CD4-positive, alpha-beta T cell treated with Interleukin-1 beta for 1 hour (primary cell): ENCODE measurements around the gene TUBA4B.
"Not testable (repeated sequence)": the region's sequence is repeated elsewhere in the genome, so short reads cannot be mapped to it uniquely, and the experiment has no call there.

Experiments used
- DNase-seq, 2 donors: peaks; one replicate each; pipeline ENCODE4 v3.0.0-alpha.2; 2020 to 2022

TUBA4B gene

DNA sequence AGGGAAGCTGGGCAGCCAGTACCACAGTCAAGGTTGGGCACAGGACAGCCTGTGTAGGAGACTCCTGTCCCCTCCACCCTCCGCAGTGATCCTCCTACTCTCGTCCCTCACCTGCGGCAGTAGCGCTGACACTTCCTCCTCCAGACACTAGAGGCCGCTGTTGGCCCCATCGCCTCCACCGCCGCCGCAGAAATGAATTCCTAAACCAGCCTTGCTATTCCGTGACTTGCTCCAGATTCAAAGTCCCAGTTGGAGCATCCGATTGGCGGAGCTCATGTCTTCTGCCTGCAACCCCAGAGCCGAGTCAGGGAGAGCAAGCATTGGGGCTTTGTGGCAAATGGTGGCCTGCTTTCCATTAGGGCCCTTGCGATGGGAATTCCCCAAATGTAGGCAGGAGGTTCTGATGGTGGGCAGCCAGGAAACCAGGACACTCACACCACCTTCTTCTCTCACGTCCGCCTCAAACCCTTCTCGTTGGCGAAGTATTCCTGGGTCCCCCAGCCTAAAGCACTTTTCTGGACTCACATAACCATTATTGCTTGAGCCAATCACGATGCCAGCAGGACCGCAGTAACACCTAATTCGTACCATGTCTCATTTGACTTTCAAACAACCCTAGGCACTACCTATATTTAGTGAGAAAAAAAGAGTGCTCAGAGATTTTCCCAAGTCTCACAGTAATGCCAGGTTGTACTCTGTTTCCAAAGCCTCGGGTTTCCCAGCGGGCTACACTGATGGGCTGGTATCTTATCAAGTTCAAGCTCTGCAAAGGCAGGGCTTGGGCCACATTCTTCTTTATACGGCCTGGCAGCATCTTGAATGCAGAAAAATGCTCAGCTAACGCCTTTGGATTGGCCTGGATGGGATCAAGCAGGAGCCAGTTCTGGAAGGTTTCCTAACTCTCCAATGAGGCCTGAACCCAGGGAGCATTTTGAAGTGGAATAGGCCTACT, 24.9 kb downstream of the TUBA4B start:
- peak; percentile 77 to 80 for DNase-seq

DNA sequence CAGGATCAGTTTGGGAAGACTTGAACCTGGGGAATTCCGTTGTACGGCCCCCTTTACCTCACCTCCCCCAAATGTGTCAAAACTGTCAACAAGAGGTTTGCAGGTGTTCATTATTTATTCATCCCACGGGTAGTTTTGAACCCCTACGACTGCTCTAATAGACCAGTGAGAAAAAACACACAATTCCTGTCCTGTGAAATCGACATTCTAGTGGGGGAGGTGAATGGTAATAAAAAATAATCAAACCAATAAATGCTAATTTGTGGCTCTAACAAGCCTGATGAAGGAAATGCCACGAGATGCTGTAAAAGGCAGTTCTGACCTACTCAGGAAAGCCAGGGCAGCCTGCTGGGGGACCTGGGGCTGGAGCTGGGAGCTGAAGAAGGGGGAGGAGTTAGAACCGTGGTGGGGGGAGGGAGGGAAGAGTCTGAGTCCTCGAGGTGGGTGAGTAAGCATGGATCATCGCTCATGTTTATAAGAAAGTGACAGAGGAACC, 25.7 kb downstream of the TUBA4B start:
- DNase-seq, result no peak

DNA sequence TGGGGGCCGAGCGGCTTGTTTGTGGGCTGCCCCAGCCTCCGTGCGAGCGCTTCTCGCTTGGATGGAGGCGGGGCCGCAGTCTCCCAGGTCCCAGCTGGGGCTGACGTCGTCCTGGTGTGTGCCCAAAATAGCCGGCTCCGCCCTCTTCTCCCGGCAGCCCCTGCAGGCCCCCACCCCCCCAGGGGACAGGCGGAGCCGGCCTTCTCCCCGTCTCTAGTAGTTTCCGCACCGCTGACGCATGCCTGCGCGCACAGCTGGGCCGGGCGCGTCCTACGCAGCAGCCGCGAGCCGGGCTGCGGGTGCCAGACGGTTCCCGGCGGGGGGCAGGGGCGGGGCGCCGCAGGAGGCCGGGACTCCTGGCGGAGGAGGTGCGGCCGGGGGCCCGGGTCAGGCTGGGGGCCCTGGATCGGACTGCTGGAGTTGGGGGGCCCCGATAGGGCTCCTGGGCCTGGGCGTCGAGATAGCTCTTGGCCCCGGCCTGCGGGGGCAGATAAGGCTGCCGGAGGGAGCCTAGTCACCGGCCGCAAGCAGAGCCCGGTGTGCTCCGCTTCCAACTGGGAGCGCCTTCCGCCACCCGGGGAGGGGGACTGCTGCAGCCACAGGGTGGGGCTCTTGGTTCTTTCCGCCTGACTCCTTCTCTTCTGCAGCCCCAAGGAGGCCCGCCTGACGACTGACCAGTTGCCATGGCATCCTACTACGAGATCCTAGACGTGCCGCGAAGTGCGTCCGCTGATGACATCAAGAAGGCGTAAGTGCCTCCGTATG, 26.3 kb downstream of the TUBA4B start, which contains the start of gene DNAJB2:
TSS of gene DNAJB2 (plus strand) at position 216 of the 765 bp plus-strand sequence. CDS start at position 684, 468 bp downstream.
- DNase-seq, result peak; percentile 99 to 100

DNA sequence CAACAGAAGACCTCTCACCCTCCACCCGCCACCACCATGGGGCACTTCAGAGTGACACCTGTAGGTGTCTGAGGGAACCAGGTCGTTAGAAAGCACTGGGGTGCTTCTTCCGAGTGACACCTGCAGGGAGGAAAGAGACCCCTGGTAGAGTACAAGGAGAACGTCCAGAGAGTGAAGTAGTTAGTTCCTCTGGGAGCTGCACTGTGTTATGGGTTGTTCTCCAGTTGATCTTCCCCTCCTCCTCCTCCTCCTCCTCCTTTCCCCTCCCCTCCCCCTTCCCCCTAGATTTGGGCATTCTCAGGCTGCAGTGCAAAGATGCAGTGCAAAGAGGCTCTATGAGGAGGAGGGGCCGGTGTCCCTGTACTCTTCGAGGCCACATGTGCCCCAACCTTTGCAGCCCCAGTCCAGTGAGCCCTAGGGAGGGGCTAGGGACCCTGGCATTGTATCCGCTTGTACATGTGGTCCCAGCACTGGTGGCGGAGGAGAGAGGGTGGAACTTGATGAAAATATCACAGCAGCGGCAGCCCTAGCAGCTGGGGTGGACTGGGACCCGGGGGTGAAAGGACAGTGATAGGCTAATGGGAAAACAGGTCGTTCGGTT, 27.0 kb downstream of the TUBA4B start:
- DNase-seq, result no peak

DNA sequence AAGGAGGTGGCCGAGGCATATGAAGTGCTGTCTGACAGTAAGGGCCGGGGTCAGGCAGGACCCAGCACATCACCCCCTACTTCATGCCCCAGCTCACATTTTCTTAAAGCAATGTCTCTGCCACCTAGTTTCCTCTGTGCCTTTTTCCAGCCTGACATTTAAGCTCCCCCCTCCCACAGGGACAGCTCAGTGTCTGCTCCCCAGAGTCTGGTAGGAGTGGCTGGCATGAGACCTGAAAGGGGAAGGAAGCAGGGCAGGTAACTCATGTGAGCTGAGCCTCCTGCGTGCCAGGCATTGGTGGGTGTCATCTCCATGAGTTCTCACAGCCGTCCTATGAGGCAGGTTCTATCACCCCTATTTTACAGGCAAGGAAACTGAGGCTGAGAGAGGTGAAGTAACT, 27.6 kb downstream of the TUBA4B start:
- DNase-seq, result no peak

DNA sequence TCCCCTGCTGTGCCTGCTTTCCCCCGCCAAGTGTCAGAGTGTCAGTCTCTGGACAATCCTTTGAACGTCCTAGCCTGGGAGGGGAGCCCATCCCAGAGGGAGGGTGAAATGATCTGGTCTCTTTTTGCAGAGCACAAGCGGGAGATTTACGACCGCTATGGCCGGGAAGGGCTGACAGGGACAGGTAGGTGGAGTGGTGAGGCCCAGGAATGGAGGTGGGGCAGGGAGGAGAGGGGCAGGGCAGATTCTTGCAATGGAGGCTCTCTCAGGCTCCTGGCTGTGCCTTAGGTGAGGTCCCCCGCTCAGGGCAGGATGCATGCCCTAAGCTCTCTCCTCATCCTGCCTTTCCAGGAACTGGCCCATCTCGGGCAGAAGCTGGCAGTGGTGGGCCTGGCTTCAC, 28.5 kb downstream of the TUBA4B start:
- no peak for DNase-seq

DNA sequence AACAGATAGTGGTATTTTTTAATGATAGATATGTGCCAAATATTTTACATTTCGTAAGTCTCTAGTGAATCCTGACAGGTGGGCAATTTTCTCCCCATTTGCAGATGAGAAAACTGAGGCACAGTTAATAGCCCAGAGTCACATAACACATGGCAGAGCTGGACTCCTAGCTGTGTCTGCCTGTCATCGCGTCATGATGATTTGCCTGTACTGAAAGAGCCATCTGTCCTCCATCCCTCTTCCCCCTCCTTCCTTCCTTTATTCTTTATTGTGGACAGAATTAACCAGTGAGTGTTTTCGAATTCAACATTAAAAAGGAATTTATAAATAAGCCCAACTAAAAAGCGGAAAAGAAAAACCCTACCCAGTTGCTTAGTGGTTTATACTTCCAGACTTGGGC, 29.3 kb downstream of the TUBA4B start:
- DNase-seq, result no peak

DNA sequence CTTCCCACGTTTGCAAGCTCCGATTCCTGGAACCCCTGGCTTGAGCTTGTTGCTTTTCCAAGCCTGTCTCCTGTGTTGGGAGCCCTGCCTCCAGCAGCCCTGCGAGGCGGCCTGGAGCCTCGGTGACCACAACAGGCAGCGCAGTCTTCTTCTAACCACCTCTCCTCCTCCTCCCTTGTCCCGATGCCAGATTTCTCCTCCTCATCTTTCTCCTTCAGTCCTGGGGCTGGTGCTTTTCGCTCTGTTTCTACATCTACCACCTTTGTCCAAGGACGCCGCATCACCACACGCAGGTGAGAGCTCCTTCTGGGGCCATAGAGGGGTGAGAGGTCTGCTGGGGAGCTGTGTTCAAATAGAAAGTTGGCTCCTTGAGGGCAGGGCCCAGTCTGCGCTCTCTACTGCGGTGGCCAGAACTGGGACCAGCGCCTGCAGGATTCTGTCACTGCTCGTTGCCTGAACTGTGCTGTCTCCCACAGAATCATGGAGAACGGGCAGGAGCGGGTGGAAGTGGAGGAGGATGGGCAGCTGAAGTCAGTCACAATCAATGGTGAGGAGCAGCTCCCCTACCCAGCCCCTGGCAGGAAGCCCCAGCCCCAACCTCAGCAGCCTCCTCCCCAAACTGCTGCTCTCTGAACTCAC, 30.0 kb downstream of the TUBA4B start:
- DNase-seq, result no peak

DNA sequence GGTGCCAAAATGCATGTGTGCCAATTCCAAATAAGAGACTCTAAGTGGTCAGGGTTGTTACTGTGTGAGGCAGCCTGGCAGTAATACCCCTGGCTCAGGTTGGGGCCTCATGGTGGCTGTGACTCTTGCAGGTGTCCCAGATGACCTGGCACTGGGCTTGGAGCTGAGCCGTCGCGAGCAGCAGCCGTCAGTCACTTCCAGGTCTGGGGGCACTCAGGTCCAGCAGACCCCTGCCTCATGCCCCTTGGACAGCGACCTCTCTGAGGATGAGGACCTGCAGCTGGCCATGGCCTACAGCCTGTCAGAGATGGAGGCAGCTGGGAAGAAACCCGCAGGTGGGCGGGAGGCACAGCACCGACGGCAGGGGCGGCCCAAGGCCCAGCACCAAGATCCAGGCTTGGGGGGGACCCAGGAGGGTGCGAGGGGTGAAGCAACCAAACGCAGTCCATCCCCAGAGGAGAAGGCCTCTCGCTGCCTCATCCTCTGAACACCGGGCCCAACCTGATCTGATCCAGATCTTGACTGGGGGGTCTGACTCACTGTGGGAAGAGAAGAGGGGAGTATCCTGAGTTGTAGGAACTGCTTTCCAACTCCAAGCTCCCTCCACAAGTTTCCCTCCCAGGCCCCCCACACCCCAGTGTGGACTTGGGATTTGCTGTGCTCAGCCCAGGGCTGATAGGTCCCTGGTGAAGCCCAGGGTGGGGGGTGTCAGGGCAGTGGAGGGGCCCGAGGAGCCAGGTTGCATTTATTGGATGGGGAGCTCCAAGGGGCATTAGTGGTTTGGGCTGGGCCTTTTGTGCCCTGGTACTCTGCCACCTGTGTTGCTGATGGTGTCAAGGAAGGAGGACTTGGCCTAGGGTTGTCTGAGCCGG, 31.7 kb downstream of the TUBA4B start:
- DNase-seq, result no peak

DNA sequence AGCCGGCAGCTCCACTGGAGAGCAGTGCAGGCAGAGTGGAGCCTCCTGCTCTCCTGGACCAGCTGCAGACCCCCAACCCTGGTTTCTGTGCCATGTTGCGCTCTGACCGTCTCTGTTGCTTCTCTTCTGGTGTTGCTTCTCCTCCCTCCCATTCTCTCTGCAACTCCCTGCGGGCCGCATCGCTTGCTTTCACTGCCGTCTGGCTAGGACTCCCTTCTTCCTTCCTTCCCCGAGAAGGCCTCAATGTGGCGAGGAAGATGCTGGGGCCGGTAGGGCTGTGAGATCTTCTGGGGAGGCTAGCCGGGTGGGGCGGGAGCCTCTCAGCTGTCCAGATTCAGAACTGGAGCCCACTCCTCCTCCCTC, 32.3 kb downstream of the TUBA4B start:
- no peak for DNase-seq

DNA sequence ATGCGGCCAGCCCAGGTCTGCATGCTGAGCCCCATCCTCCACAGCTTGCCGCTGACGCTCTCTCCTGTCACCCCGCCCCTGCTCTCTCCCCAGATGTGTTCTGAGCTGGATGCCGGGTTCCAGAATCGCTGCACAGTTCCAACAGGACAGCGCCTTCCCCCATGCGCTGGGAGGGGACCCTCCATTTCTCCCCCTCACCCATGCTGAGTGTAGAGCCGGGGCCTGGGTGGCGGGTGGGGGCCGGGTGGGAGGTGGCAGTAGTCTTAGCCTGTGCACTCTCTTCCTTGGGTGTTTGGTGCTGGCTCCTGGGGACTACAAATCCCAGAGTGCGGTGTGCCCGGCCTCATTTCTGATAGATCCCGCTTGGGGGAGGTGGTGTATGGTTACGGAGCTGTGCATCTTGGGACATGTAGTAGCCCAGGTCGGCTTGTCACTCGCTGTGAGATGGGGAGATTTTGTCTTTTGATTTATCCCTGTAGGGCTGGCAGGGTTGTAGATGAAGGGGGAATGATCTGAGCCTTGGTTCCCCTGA, 32.9 kb downstream of the TUBA4B start:
- no peak for DNase-seq

DNA sequence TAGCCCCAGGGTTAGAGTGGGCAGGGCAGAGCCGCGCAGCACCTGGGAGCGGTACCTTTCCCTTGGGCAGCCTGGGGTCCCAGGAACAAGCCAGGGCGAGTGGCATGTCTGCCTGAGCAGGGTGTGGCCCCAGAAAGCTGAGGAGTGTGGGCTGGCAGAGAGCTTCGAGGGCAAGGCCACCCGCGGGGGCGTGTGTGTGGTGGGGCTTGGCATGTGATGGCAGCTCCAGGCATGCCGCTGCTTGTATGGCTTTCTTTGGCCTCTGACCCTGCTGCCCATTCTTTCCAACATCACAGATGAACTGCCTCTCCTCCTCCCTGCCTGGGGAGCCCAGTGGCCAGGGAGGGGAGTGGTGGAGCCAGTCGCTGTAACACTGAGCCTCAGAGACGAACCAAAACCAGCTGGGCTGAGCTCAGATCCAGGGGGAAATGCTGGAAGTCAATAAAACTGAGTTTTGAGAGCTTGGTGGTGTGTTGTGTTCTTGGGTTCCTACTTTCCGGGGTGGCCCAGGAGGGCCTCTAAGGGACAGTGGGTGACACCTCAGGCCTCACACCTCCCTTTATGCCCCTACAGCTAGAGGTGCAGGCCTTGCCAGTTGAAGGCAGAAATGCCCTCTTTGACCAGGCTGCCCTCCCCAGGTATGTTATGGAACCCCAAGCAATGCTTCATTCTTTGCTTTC, 33.5 kb downstream of the TUBA4B start:
- DNase-seq, result no peak

DNA sequence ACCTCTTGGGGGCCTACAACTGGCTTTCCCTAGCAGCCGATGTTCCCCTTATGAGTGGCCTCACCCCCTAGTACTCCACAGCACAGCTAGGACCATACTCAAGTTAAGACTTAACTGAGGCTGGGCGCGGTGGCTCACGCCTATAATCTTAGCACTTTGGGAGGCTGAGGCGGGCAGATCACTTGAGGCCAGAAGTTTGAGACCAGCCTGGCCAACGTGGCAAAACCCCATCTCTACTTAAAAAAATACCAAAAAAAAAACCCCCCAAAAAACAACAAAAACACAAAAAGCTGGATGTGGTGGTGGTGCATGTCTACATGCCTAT, 34.0 kb downstream of the TUBA4B start:
- DNase-seq, result not testable (repeated sequence)

DNA sequence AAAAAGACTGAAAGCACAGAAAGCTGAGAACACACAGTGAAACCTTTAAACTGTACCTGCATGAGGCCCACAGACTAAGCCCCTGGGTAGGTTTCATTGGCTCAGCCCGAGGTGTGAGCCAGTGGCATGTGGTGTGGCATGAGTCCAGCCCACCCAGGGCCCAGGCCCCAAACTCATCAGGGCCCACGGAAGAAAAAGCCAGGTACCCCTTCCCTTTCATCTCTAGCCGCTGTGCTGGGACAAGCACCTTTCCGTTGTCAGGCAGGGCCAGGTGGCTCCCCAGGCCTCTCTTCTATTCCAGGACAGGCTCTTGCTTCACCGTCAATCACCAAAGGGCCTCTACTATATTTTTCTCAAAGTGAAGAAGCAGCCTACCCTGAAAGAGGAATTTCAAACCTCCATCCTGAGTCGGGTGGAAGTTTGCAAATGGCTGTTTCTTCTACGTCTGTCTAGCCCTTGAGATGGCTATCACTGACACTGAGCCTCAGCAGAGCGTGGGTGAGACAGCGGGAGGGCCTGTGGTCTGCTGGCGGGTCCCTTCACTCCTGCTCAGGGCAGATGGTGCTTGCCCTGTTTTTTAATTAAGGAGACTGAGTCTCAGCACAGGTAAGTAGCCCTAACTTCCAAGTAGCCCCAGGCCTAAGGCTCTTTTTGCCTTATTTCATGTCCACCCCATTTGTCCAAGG, 34.7 kb downstream of the TUBA4B start:
- no peak for DNase-seq

DNA sequence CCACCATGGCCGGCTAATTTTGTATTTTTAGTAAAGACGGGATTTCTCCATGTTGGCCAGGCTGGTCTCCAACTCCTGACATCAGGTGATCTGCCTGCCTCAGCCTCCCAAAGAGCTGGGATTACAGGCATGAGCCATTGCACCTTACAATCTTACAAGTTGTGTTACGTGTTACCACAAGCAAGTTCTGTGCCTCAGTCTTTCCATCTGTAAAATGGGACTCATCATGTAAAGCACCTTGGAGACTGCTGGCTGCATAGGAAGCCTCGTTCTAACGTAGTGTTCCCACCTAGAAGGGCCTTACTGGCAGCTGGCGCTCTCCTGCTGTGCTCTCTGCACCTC, 36.1 kb downstream of the TUBA4B start:
- DNase-seq, result no peak

DNA sequence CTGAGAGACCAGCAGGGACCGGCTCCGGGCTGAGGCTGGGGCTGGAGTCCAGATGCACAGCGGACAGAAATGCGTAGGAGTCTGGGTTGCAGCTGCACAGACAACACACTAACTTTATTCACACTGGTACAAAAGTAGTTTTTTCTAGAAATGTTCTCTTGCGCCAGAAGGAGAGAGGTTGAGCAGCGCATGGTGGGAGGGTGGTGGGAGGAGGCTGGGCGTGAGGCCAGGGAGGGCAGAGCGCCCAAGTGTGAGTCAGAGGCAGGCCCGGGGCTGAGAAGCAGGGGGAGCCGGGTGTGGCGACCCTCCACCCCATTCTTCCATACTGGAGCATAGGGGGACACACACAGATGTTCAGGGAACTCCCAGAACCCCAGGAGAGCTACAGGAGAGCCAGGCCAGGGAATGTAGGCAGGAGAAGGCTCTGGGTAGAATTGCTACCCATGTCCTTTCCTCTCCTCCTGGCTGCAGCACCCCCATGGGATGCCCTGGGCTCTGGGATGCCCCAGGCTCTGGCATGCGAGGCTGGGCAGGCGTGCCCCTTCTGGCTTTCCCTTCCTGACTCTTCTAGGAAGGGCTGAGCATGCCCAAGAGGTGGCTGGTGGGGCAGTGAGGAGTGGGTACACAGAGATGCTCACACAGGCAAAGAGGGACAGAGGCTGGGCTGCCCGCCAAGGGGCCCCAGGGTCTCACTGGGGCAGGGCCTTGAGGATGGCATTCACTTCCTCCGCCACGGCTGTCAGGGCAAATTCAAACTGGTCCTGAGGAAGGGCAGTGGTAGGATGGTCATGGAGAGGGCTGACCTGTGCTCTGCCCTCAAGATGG, 36.7 kb downstream of the TUBA4B start:
- DNase-seq, result no peak

DNA sequence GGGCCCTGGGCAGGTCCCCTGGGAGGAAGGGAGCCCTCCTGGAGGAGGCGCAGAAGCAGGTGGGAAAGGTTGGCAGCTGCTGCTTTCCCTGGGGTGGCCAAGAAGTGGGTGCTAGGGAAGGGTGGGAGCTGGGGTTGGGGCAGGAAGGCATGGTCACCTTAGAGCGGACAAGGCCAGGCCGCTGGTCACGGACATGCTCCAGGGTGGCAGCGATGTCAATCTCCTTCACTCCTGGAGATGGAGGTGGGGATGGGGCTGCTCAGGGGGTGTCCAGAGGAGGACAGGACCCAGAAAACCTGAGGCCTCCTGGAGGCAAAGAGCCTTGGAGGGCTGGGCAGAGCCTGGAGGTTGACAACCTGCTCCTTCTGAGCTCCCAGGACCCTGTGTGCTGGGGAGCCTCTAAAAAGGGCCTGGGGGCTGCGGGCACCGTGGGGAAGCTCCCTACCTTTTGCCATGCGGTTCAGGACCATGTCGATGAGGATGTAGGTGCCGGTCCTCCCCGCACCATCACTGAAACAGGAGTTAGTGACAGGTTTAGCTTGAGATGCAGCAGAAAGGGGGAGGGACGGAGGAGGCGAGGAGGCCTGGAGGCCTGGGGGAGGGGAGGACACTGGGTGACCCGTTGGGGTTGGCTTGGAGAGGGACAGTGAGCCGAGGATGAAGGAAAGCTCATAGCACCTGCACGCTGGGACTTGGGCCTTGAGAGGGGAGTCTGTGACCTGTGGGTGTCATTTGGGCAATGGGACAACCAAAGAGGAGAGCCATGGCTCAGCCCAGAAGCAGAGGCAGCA, 37.5 kb downstream of the TUBA4B start:
- no peak for DNase-seq

DNA sequence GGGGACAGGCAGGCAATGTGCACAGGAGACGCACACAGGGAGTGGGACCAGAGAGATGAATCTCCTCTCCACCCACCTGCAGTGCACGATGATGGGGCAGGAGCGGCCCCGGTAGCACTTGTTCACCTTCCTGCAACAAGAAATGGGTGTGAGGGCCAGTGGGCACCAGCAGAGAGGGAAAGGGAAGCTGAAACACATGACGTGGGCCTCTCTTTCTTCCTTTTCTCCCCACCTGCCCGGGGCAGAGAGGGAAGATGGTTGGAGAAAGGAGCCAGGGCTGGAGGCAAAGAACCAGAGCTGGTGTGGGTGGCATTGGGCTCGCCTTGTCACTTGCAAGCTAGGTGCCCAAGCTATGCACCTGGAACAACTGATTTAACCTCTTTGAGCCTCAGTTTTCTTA, 38.4 kb downstream of the TUBA4B start:
- DNase-seq, result no peak
